ENCODE measurements around the gene MLN. TPM values are rescaled to one million over a fixed set of nuclear protein-coding genes. Genes with fewer than 3 reads are reported as not detected.

Gene MLN
- polyA plus RNA-seq (2013, experiment 1 of 2; ENCODE audit: insufficient read length), result not detected
- not detected for polyA plus RNA-seq (2013, experiment 2 of 2; ENCODE audit: insufficient read length)

GRCh38 chr6:33803571-33804053 is at the start of gene MLN:
TSS of gene MLN (minus strand) at chr6:33804003. CDS start at chr6:33801163, 2,840 bp downstream.
- no peak for DNase-seq

GRCh38 chr6:33853026-33853425 is 49.2 kb upstream of the MLN start:
- DNase-seq, result no peak

GRCh38 chr6:33851959-33852358 is 48.2 kb upstream of the MLN start:
- no peak for DNase-seq

- DNase-seq, result no peak
Measured at GRCh38 chr6:33850869-33851541, 47.2 kb upstream of the MLN start.

- DNase-seq, result no peak
Measured at GRCh38 chr6:33850296-33850695, 46.5 kb upstream of the MLN start.

- DNase-seq, result no peak
Measured at GRCh38 chr6:33849500-33850075, 45.8 kb upstream of the MLN start.

- DNase-seq, result no peak
Measured at GRCh38 chr6:33848484-33848883, 44.7 kb upstream of the MLN start.

- no peak for DNase-seq
Measured at GRCh38 chr6:33847867-33848266, 44.1 kb upstream of the MLN start.

- no peak for DNase-seq
Measured at GRCh38 chr6:33847078-33847477, 43.3 kb upstream of the MLN start.

- no peak for DNase-seq
Measured at GRCh38 chr6:33846226-33846625, 42.4 kb upstream of the MLN start.

- no peak for DNase-seq
Measured at GRCh38 chr6:33845031-33845745, 41.4 kb upstream of the MLN start.

- peak; percentile 64 for DNase-seq
Measured at GRCh38 chr6:33843131-33844121, 39.6 kb upstream of the MLN start.

- no peak for DNase-seq
Measured at GRCh38 chr6:33841868-33842267, 38.1 kb upstream of the MLN start.

- DNase-seq, result no peak
Measured at GRCh38 chr6:33841070-33841469, 37.3 kb upstream of the MLN start.

GRCh38 chr6:33840048-33840926 is 36.5 kb upstream of the MLN start:
- DNase-seq, result peak; percentile 97

GRCh38 chr6:33839399-33840047 is 35.7 kb upstream of the MLN start:
- DNase-seq, result no peak

GRCh38 chr6:33838983-33839382 is 35.2 kb upstream of the MLN start:
- DNase-seq, result no peak

GRCh38 chr6:33837971-33838665 is 34.3 kb upstream of the MLN start:
- DNase-seq, result peak; percentile 87

GRCh38 chr6:33836806-33837469 is 33.1 kb upstream of the MLN start:
- DNase-seq, result no peak

Data from fibroblast of skin of abdomen (primary cell).